OCI-LY1 (cell line): ENCODE data around the gene RASSF8.
A peak's percentile ranks its signal among the peaks of the same experiment; 100 is the strongest.

Source experiments
- H2AFZ ChIP-seq: fragments of 200-600 bp; sonication (generic), shearing (Covaris generic); 2 replicates; pipeline ENCODE4 v1.6.0; 2014; ENCODE audit warnings: antibody characterized with exemption, mild to moderate bottlenecking, low read length
- H3F3A ChIP-seq: fragments of 200-600 bp; sonication (generic), shearing (Covaris generic); 2 replicates; pipeline ENCODE4 v1.6.0; 2014; ENCODE audit warnings: mild to moderate bottlenecking, antibody characterized with exemption, low read length, moderate library complexity; ENCODE audit not compliant: insufficient read depth
- H3K27ac ChIP-seq: fragments of 200-600 bp; sonication (generic); 2 replicates; pipeline ENCODE4 v1.5.1; 2014; ENCODE audit warnings: low read length, mixed run types, mild to moderate bottlenecking, low read depth; ENCODE audit not compliant: poor library complexity, severe bottlenecking
- H3K27me3 ChIP-seq: fragments of 200-600 bp; sonication (generic); 2 replicates; pipeline ENCODE4 v1.6.0; 2014; ENCODE audit warnings: antibody characterized with exemption, mild to moderate bottlenecking, low read length, moderate library complexity; ENCODE audit not compliant: insufficient read depth
- H3K36me3 ChIP-seq: fragments of 200-600 bp; sonication (generic); 2 replicates; pipeline ENCODE4 v1.6.1; 2014; ENCODE audit warnings: mild to moderate bottlenecking, antibody characterized with exemption, low read length, moderate library complexity, mixed read lengths; ENCODE audit not compliant: insufficient read depth
- H3K4me1 ChIP-seq: fragments of 200-600 bp; sonication (generic); 2 replicates; pipeline ENCODE4 v1.5.1; 2014; ENCODE audit warnings: mild to moderate bottlenecking, low read length, moderate library complexity; ENCODE audit not compliant: insufficient read depth, severe bottlenecking
- H3K4me2 ChIP-seq: fragments of 200-600 bp; sonication (generic), shearing (Covaris generic); 2 replicates; pipeline ENCODE4 v1.6.1; 2014; ENCODE audit warnings: low read length
- H3K4me3 ChIP-seq: fragments of 200-600 bp; sonication (generic); 2 replicates; pipeline ENCODE4 v1.5.1; 2014; ENCODE audit warnings: low read length, low read depth, mild to moderate bottlenecking, mixed read lengths; ENCODE audit not compliant: poor library complexity, severe bottlenecking
- H3K79me2 ChIP-seq: fragments of 200-600 bp; shearing (Covaris generic); 2 replicates; pipeline ENCODE4 v1.6.1; 2016; ENCODE audit warnings: mixed run types, low read length, mixed read lengths; ENCODE audit not compliant: insufficient read depth
- H3K9ac ChIP-seq: fragments of 200-600 bp; sonication (generic), shearing (Covaris generic); 2 replicates; pipeline ENCODE4 v1.6.1; 2014; ENCODE audit warnings: mild to moderate bottlenecking, low read length, mixed read lengths
- H3K9me2 ChIP-seq: fragments of 200-600 bp; sonication (generic), shearing (Covaris generic); 2 replicates; pipeline ENCODE4 v1.6.1; 2014; ENCODE audit warnings: low read depth, mild to moderate bottlenecking, low read length, mixed read lengths
- H3K9me3 ChIP-seq: fragments of 200-600 bp; shearing (Covaris generic); 2 replicates; pipeline ENCODE4 v1.6.1; 2014; ENCODE audit warnings: low read length, mixed read lengths
- H4K20me1 ChIP-seq: fragments of 200-600 bp; sonication (generic), shearing (Covaris generic); 2 replicates; pipeline ENCODE4 v1.6.0; 2016; ENCODE audit warnings: mild to moderate bottlenecking, low read length; ENCODE audit not compliant: insufficient read depth
- EZH2 ChIP-seq: fragments of 200-600 bp; sonication (generic), shearing (Covaris generic); IDR thresholded peaks from 2 replicates; pipeline ENCODE4 v1.8.0; 2017; ENCODE audit warnings: borderline replicate concordance, mixed run types, mild to moderate bottlenecking, antibody characterized with exemption, low read length, moderate library complexity, mixed read lengths
- TF ChIP-seq, protein P1 (sequence below): fragments of 200-600 bp; sonication (generic), shearing (Covaris generic); IDR thresholded peaks from 2 replicates; pipeline ENCODE4 v1.5.1; 2017; ENCODE audit warnings: mild to moderate bottlenecking, antibody characterized with exemption, low read length, moderate library complexity, mixed read lengths

The RASSF8 gene

DNA sequence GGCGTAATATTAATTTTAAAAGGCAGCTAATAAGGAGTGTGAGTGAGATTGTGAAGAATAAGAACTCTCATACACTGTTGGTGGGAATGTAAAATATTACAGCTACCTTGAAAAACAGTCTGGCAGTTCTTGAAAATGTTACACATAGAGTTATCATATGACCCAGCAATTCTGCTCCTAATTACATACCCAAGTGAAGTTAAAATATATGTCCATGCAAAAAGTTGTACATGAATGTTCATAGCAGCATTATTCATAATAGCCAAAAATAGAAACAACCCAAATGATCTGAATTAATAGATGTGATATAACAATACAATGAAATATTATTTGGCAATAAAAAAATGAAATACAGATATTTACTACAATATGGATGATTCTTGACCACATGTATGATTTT lies 68.2 kb downstream of the RASSF8 start:
- no peak overlapping the region for H3K4me2 ChIP-seq
- H3K9me2 ChIP-seq, result no peaks in the 10 kb centered on the region
- no peaks in the 10 kb centered on the region for H4K20me1 ChIP-seq
- H3K4me1 ChIP-seq, result no peaks in the 10 kb centered on the region
- no peak overlapping the region for H3K27ac ChIP-seq
- no peaks in the 10 kb centered on the region for H3K27me3 ChIP-seq
- no peaks in the 10 kb centered on the region for H3F3A ChIP-seq
- no peak overlapping the region for H3K9ac ChIP-seq
- H3K36me3 ChIP-seq, result no peaks in the 10 kb centered on the region
- TF ChIP-seq, protein P1, sequence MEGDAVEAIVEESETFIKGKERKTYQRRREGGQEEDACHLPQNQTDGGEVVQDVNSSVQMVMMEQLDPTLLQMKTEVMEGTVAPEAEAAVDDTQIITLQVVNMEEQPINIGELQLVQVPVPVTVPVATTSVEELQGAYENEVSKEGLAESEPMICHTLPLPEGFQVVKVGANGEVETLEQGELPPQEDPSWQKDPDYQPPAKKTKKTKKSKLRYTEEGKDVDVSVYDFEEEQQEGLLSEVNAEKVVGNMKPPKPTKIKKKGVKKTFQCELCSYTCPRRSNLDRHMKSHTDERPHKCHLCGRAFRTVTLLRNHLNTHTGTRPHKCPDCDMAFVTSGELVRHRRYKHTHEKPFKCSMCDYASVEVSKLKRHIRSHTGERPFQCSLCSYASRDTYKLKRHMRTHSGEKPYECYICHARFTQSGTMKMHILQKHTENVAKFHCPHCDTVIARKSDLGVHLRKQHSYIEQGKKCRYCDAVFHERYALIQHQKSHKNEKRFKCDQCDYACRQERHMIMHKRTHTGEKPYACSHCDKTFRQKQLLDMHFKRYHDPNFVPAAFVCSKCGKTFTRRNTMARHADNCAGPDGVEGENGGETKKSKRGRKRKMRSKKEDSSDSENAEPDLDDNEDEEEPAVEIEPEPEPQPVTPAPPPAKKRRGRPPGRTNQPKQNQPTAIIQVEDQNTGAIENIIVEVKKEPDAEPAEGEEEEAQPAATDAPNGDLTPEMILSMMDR, result no peak
- no peak for TF ChIP-seq EZH2
- no peak overlapping the region for H2AFZ ChIP-seq
- H3K4me3 ChIP-seq, result no peak overlapping the region
- no peaks in the 10 kb centered on the region for H3K9me3 ChIP-seq
- no peaks in the 10 kb centered on the region for H3K79me2 ChIP-seq

DNA sequence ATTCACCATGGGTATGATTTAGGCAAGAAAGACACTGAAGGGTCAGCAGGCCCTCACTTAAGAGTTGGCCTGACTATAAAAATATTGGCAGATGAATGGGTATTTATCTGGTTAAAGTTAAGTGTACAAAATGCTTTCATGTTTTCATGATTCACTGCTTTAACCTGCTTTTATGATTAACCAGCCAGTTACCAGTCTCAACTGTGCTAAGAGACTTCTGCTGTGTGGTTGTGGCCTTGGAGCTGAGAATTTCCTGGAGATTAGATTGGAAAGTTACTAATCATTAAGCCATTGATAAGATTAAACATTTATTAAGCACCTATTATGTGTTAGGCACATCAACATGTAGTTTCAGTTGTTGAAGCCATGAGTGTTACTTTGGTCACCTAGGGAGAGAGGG lies 68.9 kb downstream of the RASSF8 start:
- no peaks in the 10 kb centered on the region for H3K9me2 ChIP-seq
- H3K79me2 ChIP-seq, result no peaks in the 10 kb centered on the region
- H3K9me3 ChIP-seq, result no peaks in the 10 kb centered on the region
- H3K9ac ChIP-seq, result no peak overlapping the region
- H3K36me3 ChIP-seq, result no peaks in the 10 kb centered on the region
- H3K4me3 ChIP-seq, result no peak overlapping the region
- H3K4me1 ChIP-seq, result no peaks in the 10 kb centered on the region
- H4K20me1 ChIP-seq, result no peaks in the 10 kb centered on the region
- H3K4me2 ChIP-seq, result no peak overlapping the region
- H3K27ac ChIP-seq, result no peak overlapping the region
- TF ChIP-seq, protein P1, result no peak
- no peak for TF ChIP-seq EZH2
- no peaks in the 10 kb centered on the region for H3K27me3 ChIP-seq
- H3F3A ChIP-seq, result no peaks in the 10 kb centered on the region
- no peak overlapping the region for H2AFZ ChIP-seq

DNA sequence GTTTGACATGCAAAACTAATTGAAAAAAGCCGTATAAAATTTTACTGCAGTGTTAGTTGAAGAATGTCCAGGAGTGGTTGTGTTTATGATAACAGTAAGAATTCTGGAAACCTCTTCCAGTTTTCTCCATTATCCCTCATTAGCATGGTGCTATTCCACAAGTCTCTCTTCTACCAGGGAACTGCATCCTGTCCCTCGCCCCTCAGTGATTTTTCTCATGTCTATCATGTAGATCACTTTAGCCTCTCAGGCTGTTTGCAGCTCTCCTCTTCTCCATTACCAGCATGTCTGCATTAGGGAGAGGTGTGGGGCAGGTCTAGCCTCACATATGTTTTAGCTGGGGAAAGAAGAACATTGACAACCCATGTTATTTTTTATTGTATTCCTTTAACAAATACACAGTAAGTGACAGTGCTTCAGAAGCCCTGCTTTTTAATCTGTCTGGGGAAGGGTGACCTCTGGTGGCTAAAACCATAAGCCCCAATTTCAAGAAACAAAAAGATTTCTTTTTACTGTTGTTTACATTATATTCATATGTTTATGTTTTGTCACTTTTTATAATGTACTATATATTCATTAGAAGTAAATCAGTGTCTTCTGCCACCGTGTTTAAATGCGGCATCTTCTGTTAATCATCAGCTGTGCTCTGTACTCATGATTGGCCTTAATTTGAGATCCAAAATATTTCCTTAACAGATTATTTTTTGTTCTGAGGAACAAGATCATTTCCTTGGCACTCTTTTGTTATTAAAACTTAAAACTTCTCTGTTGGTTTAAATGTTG lies 70.7 kb downstream of the RASSF8 start:
- Histone ChIP-seq H3K9me2 (no peaks in the 10 kb centered on the region), H3K4me1 (no peaks in the 10 kb centered on the region), H2AFZ (no peak overlapping the region), H3K36me3 (no peaks in the 10 kb centered on the region), H3K9me3 (no peaks in the 10 kb centered on the region), H3K4me2 (no peak overlapping the region), H3K79me2 (no peaks in the 10 kb centered on the region), H3K9ac (no peak overlapping the region), H4K20me1 (no peaks in the 10 kb centered on the region), H3K4me3 (no peak overlapping the region), H3F3A (no peaks in the 10 kb centered on the region), H3K27me3 (no peaks in the 10 kb centered on the region), H3K27ac (no peak overlapping the region)
- TF ChIP-seq, protein P1, result peak; percentile 73
- no peak for TF ChIP-seq EZH2
